ENCODE measurements around the gene TMEM208.

The TMEM208 gene

DNA sequence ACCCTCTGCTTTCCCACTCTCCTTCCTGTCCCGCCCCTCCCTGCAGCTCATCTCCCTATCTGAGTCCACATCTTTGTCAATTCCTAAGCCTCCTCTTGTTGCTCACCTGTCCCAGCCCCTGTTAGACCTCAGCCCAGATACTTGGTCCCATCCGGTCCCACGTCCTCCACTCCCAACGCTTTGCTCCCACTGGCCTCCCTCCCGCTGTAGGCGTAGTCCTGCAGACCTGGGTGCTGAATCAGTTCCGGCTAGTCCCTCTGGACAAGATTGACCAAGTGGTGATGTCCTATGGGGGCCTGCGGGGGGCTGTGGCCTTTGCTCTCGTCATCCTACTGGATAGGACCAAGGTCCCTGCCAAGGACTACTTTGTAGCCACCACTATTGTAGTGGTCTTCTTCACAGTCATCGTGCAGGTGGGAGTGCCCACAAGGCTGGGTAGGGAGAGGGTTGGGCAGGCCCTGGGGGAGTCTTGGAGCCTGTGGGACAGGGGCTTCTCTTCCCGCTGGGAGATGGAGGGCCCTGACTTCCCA lies 29.8 kb downstream of the TMEM208 start:
- TF ChIP-seq, protein P1, sequence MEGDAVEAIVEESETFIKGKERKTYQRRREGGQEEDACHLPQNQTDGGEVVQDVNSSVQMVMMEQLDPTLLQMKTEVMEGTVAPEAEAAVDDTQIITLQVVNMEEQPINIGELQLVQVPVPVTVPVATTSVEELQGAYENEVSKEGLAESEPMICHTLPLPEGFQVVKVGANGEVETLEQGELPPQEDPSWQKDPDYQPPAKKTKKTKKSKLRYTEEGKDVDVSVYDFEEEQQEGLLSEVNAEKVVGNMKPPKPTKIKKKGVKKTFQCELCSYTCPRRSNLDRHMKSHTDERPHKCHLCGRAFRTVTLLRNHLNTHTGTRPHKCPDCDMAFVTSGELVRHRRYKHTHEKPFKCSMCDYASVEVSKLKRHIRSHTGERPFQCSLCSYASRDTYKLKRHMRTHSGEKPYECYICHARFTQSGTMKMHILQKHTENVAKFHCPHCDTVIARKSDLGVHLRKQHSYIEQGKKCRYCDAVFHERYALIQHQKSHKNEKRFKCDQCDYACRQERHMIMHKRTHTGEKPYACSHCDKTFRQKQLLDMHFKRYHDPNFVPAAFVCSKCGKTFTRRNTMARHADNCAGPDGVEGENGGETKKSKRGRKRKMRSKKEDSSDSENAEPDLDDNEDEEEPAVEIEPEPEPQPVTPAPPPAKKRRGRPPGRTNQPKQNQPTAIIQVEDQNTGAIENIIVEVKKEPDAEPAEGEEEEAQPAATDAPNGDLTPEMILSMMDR (IDR thresholded peaks at IDR 0.05; ENCODE audit: extremely low read depth, insufficient read depth, missing control alignments), result no peak
- no peak for DNase-seq (ENCODE audit: low spot score)
- in situ Hi-C loops (cut with MboI; ENCODE audit: low pct_unique_long_range_greater_than_20kb, low sequenced_read_pairs, unreplicated experiment), result no loop called here

DNA sequence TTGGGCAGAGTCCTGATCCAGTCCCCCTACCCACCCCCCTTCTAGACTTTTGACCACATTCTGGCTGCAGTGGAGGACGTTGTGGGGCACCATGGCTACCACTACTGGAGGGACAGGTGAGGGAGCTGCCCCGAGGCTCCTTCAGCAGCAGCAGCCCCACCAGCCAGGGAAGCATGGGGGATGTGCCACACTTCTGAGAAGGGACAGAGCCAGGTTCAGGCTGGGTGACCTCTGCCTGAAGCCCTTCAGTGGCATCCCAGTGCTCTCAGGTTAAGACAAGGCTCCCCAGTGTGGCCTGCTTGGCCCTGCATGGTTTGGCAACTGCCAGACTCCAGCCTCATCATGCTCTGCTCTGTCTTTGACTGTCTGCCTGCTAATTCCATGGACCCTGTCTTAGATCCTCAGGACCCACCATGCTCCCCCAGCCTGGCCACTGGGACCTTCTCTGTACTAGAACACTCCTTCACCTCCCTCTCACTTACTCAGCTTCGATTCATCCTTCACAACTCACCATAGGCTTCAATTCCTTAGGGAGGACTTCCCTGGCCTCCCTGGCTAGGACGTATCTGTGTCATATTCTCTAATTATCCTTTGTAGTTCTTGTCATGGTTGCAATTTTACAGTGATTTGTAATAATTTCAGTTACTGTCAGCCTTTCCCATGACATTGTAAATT lies 30.7 kb downstream of the TMEM208 start:
- TF ChIP-seq, protein P1 (IDR thresholded peaks at IDR 0.05; ENCODE audit: extremely low read depth, insufficient read depth, missing control alignments), result no peak
- in situ Hi-C loops (cut with MboI; ENCODE audit: low pct_unique_long_range_greater_than_20kb, low sequenced_read_pairs, unreplicated experiment), result no loop called here
- DNase-seq (ENCODE audit: low spot score), result no peak

DNA sequence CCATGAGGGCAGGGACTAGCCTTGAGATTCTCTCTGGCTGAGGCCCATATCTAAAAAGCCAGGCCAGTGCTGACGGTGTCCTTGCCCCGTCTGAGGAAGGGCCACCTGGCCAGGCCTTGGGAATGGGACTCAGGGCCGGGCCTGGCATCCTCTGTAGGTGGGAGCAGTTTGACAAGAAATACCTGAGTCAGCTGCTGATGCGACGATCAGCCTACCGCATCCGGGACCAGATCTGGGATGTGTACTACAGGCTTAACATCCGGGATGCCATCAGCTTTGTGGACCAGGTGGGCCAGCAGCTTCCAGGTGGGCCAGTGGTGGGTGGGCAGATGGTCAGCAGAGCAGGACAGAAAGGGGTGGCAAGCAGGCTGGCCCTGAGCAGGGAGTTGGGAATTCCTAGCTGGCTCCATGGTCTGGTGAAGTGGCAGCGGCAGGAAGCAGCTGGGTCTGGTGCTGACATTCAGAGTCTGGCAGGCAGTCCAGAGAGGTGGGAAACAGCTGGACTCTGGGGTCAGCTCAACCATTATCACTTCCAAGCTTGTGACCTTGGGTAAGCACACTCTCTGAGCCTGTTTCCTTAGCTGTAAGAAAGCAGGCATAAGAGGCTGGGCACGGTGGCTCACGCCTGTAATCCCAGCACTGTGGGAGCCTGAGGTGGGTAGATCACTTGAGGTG lies 31.4 kb downstream of the TMEM208 start:
- TF ChIP-seq, protein P1 (IDR thresholded peaks at IDR 0.05; ENCODE audit: extremely low read depth, insufficient read depth, missing control alignments), result no peak
- DNase-seq (ENCODE audit: low spot score), result no peak
- in situ Hi-C loops (cut with MboI; ENCODE audit: low pct_unique_long_range_greater_than_20kb, low sequenced_read_pairs, unreplicated experiment), result no loop called here

DNA sequence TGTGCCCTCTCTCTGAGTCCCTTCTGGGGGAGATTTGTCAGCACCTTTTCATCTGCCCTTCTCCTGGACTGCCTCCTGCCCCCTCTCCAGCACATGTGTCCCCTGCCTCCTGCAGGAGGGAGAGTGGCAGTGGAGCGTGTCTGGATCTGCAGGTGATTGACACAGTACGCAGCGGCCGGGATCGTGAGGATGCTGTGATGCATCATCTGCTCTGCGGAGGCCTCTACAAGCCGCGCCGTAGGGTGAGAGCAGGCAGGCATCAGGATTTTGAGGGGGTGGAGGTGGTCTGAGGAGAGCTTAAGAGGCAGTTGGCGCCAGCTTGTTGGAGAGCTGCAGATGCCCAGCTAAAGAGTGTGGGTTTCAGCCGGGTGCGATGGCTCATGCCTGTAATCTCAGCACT lies 32.8 kb downstream of the TMEM208 start:
- TF ChIP-seq, protein P1 (IDR thresholded peaks at IDR 0.05; ENCODE audit: extremely low read depth, insufficient read depth, missing control alignments), result no peak
- in situ Hi-C loops (cut with MboI; ENCODE audit: low pct_unique_long_range_greater_than_20kb, low sequenced_read_pairs, unreplicated experiment), result loop anchor here (10.0 kb wide), 1 partner anchor 145 kb away; no protein-coding TSS in a partner anchor
- DNase-seq (ENCODE audit: low spot score), result no peak

DNA sequence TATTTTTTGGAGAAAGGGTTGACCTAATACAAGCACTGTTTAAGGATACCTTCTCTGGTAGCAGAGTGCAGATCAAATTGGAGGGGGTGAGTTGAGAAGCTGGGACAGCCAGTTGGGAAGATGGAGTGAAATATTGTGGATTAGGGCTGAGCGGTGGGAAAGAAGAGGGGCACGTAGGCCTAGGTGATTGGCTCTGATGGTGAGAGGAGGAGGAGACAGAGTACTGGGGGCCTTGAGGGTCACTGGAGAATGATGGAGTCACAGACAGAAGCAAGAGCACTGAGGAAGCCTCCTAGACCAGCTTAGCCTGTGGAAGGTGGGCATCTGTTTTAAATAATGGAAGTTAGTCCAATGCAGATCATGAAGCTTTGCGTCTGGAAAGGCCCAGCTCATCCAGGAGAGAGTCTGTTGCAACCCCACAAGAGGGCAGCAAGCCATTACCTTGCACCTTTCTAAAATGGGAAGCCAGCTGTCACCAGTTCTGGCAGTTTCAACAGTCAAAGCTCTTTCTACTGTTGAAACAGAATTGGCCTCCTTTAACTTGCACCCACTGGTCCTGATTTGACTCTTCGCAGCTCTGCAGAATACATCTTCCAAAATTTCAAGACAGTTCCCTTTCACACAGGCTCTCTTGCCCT lies 33.6 kb downstream of the TMEM208 start:
- in situ Hi-C loops (cut with MboI; ENCODE audit: low pct_unique_long_range_greater_than_20kb, low sequenced_read_pairs, unreplicated experiment), result loop anchor here (10.0 kb wide), 1 partner anchor 144 kb away; no protein-coding TSS in a partner anchor
- peak; percentile 78 for DNase-seq (ENCODE audit: low spot score)
- TF ChIP-seq, protein P1 (IDR thresholded peaks at IDR 0.05; ENCODE audit: extremely low read depth, insufficient read depth, missing control alignments), result peak; percentile 69

DNA sequence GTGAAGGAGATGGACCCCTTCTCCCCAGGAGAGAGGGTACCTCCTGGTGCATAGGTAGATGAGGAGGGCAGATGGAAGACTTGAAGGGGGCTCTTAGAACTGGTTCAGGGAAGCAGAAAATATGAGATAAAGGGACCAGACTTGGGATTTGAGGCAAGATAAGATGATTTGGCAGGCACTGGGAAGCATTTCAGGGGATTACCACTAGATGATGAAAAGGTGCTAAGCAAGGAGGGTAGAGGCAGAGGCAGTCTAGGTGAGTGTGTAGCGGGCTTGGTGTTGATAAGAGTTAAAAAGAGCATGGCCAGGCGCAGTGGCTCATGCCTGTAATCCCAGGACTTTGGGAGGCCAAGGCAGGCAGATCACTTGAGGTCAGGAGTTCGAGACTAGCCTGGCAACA lies 36.3 kb downstream of the TMEM208 start:
- TF ChIP-seq, protein P1 (IDR thresholded peaks at IDR 0.05; ENCODE audit: extremely low read depth, insufficient read depth, missing control alignments), result no peak
- no peak for DNase-seq (ENCODE audit: low spot score)
- in situ Hi-C loops (cut with MboI; ENCODE audit: low pct_unique_long_range_greater_than_20kb, low sequenced_read_pairs, unreplicated experiment), result loop anchor here (10.0 kb wide), 1 partner anchor 142 kb away; no protein-coding TSS in a partner anchor
